ENCODE measurements around the gene RNF208.

RNF208 gene

DNA sequence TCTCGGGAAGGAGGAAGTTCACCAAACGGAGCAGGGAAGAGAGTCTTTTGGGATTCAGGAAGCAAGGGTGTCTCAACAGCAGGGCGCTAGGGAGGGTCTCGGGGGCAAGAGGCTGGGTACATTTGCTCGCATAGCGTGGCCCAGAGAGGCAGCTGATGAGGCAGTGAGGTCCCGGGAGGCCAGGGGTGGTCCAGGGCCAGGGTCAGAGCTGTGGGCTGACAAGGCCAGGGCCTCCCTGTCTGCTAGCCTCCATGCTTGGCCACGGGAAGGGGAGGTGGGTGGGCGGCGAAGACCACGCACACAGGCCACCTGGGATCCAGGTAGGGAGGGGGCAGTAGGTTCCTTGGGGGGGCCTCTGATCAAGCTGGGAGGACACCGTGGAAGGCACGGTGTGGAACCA is 10.5 kb downstream of the RNF208 start:
- no peak for DNase-seq

DNA sequence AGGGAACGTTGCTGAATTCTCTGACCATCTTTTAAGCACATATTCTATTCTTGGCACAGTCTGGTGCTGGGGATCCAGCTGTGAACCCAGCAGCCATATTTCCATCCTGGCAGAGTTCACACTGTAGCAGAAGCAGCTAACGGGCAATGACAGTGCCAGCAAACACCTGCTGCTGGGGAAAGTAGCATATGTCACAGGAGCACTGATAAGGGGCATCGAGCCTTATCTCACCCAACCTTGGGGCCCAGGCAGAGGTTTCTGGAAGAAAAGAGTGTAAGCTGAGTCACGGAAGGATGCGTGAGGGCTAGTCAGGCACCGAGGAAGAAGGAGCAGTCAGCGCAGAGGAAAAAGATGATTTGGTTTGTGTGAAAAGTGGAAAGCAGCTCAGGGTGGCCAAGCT is 15.4 kb downstream of the RNF208 start:
- DNase-seq: no peak

DNA sequence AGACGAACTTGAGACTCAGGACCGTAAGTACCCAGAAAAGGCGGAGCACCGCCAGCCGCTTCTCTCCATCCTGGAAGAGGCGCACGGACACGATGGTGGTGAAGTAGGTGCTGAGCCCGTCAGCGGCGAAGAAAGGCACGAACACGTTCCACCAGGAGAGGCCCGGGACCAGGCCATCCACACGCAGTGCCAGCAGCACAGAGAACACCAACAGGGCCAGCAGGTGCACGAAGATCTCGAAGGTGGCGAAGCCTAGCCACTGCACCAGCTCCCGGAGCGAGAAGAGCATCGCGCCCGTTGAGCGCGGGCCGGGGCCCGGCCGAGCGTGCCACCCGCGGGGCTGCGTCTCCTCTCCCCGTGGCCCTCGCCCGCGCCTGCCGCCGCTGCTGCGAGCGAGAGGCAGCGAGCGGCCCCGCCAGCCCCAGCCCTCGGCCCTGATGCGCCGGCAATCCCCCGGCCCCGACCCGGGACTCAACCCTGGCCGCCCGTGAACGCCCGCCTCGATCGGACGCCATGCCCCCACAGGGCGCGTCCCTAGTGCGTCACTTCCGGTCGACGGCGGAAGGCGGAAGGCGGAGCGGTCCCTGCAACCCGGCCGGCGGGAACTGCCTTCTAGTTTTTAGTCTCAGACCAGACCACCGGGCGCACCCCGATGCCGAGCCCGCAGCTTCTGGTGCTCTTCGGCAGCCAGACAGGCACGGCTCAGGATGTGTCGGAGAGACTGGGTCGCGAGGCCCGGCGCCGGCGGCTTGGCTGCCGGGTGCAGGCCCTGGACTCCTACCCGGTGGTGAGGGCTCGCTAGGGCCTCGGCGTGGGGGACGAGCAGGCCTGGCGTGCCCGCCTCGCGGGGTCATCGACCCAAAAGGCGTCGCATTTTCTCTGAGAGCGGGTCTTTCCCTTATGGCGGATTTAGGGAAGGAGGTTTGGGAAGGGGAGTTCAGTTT is 16.6 kb downstream of the RNF208 start, which contains the start of the genes NDOR1 and TMEM203:
NDOR1 (plus strand) TSS at position 575 of the 944 bp plus-strand sequence; CDS start at position 653, 78 bp downstream.
TMEM203 (minus strand) TSS at position 523 of the 944 bp plus-strand sequence; CDS start at position 289, 234 bp downstream.
- DNase-seq: peak; percentile 85

DNA sequence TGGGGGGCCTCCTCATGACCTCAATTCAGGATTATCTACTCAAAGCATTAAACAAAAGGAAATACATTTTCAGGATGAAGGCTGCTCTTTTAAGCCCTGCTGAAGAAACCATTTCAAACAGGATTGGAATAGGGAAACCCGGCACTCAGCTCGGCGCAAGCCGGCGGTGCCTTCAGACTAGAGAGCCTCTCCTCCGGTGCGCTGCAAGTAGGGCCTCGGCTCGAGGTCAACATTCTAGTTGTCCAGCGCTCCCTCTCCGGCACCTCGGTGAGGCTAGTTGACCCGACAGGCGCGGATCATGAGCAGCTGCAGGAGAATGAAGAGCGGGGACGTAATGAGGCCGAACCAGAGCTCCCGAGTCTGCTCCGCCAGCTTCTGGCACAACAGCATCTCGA is 17.3 kb downstream of the RNF208 start:
- DNase-seq: no peak

DNA sequence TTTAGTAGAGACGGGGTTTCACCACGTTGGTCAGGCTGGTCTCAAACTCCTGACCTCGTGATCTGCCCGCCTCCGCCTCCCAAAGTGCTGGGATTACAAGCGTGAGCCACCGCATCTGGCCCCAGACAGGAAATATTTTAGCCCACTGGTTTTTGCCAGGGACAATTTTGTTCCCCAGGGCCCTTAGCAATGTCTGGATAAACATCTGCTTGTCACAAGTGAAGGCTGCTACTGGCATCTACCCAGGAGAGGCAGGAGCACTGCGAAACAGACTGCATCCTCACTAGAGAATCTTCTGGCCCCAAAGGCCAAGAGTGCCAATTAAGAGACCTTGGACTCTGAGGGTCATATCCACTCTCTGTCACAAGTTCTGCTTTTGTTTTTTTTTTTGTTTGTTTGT is 19.1 kb downstream of the RNF208 start:
- no peak for DNase-seq

DNA sequence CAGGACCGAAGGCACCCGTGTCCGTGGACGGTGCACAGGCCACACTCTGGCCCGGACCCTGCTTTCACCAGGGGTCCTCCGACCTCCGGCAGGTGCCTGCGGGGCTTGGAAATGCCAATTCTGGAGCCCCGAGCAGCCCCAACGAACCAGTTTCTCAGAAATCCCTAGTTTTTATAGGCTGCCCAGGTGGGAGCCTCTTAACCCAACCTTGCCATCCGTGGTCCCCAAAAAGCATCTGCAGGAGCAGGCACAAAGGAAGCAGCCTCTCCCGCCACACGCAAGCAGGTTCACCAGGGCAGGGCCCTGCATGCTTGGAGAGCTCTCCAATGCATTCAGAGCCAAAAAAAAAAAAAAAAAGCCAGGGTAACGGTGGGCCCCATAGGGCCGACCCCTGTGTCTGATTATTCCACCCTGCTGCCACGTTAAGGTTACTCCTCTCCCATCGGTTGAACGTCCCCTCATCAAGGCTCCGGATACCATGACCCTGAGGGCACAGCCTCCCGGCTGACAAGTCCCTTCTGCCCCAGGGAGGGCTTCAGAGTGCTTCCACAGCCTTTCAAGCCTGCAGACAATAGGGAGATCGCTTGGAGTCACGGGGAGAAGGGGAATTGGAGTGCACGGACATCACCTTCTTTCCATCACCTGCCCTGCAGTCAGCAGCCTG is 20.7 kb downstream of the RNF208 start:
- no peak for DNase-seq

DNA sequence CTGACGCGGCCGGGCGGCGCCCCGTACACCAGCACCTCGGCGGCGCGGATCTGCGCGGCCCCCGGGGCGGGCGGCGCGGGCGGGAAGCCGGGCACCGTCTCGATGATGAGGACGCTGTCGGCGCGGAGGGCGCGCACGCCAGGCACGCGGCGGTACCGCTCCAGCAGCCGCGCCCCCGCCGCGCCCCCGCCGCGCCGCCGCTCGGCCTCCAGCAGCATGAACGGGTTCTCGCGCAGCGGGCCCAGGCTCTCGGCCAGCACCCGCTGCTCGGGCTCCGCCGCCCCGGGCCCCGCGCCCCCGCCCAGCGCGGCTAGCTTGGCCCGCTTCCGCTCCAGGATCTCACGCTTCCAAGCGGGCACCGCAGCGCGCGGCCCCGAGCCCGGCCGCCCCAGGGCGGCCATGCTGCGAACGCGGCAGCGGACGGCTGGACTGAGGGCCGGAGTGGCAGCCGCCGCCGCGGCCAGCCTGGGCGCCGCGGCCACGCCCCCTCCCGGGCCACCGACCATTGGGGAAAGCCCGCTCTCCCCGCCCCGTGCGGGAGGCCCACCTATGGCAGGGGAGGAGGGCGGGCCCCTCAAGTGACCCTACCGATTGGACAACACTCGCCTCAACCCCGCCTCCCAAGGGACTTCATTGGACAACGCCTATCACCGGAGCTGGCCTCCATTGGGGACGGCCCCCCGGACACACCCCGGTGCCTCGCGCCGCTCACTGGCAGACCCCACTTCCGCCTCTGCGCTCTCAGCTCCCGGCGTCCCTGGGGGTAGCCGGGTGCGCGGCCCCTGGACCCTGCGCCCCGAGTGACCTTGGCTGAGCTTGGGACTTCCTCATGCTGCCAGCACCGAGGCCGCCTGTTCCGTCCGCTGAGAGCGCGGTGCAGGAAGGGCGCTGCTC is 21.5 kb downstream of the RNF208 start, which contains the start of gene TPRN:
TPRN (minus strand) TSS at position 431 of the 894 bp plus-strand sequence; CDS start at position 401, 30 bp downstream.
- peak; percentile 99 for DNase-seq

DNA sequence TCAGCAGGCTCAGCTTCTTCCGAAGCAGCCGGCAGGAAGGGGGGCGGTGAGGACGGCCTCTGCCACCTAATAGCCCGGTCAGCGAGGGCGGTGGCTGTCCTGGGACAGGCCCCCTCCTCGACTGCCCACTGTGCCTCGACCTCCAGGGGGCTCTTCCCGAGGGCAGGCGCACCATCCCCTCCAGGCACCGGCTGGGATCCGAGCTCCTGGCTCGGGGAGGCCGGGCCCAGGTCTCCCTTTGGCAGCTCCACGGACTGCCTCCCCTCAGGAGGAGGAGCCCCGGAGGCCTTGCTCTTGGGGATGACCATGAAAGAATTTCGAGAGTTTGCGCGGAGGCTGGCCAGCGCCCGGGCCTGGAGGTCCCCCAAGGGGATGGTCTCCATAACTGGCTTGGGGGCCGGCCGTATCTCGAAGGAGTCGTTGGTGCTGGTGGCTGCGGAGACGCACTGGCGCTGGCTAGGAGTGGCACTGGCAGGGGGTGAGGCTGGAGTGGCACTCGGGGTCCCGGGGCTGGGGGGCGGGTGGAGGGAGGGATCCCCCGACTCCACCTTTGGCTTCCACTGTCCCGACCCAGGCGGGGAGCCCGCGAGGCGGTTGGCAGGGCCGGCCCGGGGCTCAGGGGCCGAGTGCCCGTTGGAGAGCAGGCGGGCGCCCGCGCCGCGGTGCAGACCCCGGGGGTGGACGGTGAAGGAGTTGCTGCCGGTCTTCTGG is 22.5 kb downstream of the RNF208 start:
- peak; percentile 34 for DNase-seq

DNA sequence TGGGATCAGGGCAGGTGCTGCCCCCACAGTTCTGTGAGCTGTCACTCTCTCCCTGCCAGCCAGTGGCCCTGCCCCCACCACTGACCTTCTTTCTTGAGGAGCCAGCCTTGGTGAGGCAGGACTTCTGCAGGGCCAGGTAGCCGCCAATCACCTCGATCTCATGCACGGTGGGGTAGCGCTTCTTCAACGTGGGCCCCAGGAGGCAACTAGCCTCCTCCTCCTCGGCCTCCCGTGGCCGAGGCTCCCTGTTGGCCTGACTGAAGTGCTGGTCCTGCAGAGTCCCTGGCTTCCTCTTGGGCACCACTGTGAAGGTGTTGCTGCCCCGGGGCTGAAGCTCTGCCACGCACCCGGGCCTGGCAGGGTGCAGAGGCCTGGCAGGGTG is 23.1 kb downstream of the RNF208 start:
- DNase-seq: no peak

DNA sequence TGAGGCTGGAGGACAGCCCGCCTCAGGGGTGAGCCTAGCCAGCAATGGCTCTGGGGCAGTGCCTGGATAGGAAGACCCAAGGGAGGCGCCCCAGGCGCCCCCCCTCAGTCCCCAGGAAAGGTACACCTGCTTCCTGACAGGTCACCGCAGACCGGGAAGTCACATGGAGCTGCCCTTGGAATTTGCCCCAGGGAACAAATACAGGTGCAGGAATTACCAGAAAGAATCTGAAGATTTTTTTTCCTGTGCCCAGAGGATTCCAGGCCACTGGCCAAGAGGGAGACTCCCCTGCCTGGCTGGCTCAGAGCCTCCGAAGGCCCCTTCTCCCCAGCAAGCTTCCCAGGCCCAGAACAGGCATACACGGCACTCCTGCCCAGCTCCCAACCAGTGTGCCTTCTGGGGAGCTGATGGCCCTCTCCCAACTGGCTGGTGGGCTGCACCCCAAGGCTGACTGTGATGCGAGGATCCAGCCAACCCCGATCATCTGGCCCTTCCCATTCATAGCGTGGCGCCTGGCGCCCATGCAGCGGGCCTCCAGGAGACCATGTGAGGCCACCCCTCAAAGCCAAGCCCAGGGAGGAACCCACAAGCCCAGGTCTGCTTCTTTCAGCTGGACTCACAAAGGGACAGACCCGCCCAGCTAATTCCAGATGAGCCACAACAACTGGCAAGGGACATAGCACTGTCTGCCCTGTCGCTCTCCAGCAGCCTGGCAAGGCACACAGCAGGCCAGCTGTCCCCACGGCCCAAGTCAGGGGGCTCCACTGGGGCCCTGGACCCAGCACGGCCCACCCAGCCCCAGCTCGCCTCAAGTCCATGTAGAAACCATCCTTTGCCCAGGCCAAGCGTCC is 23.8 kb downstream of the RNF208 start:
- DNase-seq: no peak

DNA sequence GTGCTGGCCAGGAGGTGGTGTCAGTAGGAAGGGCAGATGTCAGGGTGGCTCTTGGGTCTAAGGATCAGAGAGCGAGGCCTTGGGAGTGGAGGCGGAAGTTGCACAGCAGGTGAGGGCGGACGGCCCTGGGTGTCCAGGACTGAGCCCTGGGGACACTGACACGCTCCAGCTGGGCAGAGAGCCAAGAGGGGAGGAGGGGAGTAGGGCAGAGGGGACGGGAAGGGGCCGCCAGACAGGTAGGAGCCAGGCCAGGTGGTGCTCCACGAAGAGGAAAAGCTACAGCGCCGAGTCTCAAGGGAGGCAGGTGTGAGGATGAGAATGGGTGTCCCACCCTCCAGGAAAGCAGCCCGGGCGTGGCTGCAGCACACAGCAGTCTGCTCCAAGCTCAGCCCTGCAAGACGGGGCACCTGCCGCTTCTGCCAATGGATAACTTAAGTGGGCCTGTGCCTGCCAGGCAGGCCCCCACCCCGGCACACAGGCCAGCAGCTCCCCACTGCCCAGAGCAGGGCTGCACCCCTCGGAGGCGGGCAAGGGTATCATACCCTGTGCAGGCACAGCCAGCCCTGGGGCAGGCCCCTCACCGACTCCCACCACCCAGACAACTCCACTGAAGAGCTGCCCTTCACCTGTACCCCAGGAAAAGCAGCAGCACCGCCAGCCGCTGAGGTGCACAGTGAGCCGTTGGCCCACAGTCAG is 26.4 kb downstream of the RNF208 start:
- no peak for DNase-seq

DNA sequence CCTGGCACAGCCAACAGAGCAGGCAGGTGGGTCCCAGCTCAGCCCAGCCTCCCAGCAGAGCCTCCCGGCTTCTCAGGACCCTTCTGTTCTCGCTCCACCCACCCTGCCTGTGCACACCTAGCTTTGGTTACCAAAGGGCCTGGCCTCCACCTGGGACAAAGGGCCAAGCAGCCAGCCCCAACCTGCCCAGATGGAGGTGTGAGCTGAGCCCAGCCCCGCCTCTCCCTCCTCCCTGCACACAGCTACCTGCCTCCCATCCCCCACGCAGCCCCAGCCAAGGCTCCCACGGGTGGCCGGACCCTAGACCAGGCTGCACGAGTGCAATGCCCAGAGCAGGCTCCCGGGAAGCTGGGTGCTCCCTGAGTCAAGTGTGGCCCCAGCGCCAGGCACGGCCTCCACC is 27.1 kb downstream of the RNF208 start:
- no peak for DNase-seq

DNA sequence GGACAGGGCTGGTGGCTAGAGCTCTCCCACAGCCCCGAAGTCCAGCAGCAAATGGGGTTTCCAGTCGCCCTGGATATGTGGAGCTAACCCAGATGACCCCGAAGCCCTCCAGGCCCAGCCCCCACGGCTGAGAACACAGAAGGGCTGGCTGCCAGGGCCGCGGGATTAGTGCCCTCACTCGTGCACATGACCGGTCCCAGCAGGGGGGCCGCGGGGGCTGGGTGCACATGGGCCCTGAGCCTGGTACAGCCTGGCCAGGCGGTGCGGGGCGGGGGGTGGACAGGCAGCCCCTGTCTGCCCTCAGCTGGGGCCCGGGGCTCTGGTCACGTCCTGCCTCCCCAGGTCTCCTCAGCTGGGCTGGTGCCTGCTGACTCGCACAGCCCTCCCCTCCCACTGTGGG is 27.7 kb downstream of the RNF208 start:
- no peak for DNase-seq

DNA sequence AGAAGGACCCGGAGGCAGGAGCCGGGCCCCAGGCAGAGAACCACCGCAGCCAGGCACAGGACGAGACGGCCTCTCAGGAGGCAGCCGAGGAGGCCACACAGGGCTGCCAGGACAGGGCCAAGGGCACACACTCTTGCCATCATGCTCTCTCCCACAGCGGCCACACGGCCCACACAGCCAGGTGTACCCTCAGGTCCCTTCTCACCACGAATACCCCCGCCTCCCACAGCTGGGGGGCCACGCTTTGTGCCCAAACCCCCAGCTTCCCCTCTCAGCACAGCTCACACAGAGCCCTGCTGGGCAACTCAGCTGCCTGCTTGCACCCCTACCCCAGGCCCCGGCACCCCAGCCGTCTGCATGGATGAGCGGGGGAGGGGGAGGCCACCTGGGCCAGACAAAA is 28.3 kb downstream of the RNF208 start:
- DNase-seq: no peak

DNA sequence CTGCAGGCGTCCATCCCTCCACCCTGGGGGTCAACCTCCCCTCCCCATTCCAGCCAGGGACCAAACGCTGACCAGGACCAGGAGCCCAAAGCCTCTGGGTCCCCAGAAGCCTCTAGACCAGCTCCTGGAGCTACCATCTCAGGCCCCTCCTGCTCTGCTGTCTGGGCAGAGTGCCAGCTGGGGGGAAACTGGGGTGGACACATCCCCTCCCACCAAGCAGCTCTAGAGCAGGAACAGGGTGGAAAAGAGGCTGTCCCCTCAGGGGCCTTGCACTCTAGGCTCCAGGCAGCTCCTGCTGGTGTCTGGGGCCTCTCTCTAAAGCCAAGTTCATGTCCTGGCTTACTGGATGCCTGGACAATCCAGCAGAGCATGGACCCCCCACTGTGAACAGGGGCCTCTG is 29.2 kb downstream of the RNF208 start:
- DNase-seq: no peak

DNA sequence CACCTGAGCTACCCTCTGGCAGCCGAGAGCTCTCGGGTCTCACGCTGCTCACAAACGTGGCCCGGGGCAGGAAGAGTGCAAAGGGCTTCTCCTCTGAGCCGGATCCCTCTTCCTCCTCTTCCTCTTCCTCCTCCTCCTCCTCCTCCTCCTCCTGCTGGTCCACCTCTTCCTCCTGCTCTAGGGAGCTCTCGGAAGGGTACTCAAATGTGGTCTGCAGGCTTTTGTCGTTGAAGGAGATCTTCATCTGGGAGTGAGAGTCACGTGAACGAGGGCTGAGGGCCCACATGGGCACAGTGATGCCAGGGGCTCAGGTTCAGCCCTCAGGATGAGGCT is 29.6 kb downstream of the RNF208 start:
- no peak for DNase-seq

DNA sequence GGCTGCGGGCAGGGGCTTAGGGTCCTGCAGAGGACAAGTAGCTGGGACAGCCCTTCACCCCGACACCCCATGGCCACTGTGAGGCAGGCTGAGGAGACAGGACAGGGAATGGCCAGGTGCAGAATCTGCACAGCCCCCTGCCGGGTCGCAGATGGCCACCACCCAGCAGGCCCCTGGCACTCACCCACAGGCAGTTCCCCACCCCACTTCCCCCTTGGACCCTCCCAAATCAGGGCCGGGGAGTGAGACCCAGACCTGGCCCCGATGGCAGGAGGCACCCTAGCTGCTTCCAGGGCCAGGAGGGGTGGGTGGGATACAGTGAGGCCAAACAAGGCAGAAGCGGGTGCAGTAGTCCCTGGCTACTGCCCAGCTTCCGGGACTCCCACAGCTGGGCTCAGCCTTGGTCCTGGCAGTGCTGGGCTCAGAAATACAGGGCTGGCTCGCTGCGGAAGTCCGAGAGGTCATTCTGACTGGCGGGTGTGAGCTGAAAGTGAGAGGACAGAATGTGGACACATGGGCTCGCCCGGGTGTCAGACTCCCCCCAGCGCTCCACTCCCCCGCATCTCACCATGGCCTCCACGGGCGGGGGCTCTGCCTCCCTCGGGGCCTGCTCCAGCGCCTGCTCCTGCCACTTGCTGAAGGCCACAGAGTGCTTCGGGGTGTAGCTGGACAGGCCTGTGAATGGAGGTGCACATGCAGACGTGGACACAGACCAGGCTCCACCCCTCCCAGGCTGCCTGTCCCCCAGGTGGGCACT is 30.2 kb downstream of the RNF208 start:
- no peak for DNase-seq

DNA sequence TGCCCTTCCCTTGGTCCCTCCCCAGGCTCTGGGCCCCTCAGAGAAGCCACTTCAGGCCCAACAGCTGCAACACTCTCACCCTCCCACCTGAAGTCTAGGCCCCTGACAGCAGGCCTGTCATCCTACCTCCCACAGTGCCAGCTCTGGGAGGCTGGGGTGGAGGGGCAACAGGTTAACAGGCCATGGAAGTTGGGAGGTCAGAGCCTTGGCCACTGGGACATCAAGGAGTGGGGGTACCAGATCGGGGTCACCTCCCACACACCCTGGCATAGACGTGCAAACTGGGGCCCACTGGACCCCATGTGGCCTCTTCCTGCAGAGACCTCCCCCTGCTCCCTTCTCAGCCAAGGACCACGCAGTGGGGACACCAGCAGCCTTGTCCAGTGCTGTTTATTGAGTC is 30.8 kb downstream of the RNF208 start:
- DNase-seq: no peak

DNA sequence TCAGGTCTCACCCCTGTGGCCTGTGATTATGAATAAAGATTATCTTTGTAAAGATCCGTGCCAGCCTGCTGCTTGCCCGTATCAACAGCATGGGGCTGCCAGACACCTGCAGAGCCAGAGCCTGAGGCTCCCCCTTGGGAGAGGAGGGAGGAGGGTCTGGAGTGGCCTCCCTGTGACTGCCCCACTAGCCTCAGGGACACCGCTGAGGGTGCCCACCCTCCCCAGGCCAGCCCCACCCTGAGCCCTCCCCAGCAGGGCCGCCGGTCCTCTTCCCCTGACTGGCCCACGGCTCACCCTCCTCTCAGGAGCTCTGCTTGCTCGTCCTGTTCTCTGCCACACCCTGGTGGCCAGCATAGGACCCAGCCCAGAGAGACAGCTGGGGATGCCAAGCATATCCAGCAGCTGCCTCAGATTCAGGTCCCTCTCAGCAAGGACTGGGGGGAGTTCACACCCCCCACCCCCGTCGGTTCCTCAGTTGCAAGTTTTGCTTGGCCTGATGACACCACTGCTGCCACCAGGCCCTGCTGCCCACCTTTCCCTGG is 31.7 kb downstream of the RNF208 start:
- no peak for DNase-seq
